Measurements from ENCODE around the gene UGDH.
"Not testable (repeated sequence)": the region's sequence is repeated elsewhere in the genome, so short reads cannot be mapped to it uniquely, and the experiment has no call there.

UGDH gene

GRCh38 chr4:39490322-39490721, 36.9 kb downstream of the UGDH start:
- no peak for DNase-seq

- no peak for DNase-seq
Observed at GRCh38 chr4:39486221-39486804, 40.9 kb downstream of the UGDH start.

- peak; percentile 52 for DNase-seq
Observed at GRCh38 chr4:39484582-39485272, 42.5 kb downstream of the UGDH start.

GRCh38 chr4:39480902-39481695, 46.1 kb downstream of the UGDH start:
- no peak for DNase-seq

GRCh38 chr4:39480251-39480650, 47.0 kb downstream of the UGDH start:
- no peak for DNase-seq

GRCh38 chr4:39476187-39476895, 50.9 kb downstream of the UGDH start:
- DNase-seq: no peak

GRCh38 chr4:39472396-39472795, 54.8 kb downstream of the UGDH start:
- no peak for DNase-seq

- DNase-seq: no peak
Observed at GRCh38 chr4:39470402-39470801, 56.8 kb downstream of the UGDH start.

- peak; percentile 79 for DNase-seq
Observed at GRCh38 chr4:39469429-39470077, 57.7 kb downstream of the UGDH start.

- no peak for DNase-seq
Observed at GRCh38 chr4:39467464-39467863, 59.8 kb downstream of the UGDH start.

- no peak for DNase-seq
Observed at GRCh38 chr4:39466747-39467146, 60.5 kb downstream of the UGDH start.

GRCh38 chr4:39464886-39465501, 62.2 kb downstream of the UGDH start:
- DNase-seq: no peak

- peak; percentile 92 for DNase-seq
Observed at GRCh38 chr4:39458505-39459300, 68.5 kb downstream of the UGDH start, which contains the start of the genes LIAS and RPL9. Gene LIAS, plus strand, starts transcription at chr4:39459056. Its CDS starts 62 bp downstream, at chr4:39459118. Gene RPL9, minus strand, starts transcription at chr4:39458922. Its CDS starts 483 bp downstream, at chr4:39458439.

GRCh38 chr4:39458161-39458504, 69.1 kb downstream of the UGDH start:
- DNase-seq: not testable (repeated sequence)

GRCh38 chr4:39456946-39457763, 70.1 kb downstream of the UGDH start:
- DNase-seq: no peak

GRCh38 chr4:39455486-39455885, 71.8 kb downstream of the UGDH start:
- no peak for DNase-seq

- no peak for DNase-seq
Observed at GRCh38 chr4:39453738-39454137, 73.5 kb downstream of the UGDH start.

GRCh38 chr4:39452860-39453587, 74.2 kb downstream of the UGDH start:
- no peak for DNase-seq

GRCh38 chr4:39452153-39452859, 74.9 kb downstream of the UGDH start:
- DNase-seq: no peak

All from GF-D8 (cell line).